LNCaP clone FGC (cell line): Measurements from ENCODE around the gene HLCS.

Experiments used
- DNase-seq: peaks from one replicate; pipeline ENCODE4 v3.0.0-alpha.2; 2011; ENCODE audit warnings: low read depth
- H3K4me3 ChIP-seq: 2 replicates; pipeline ENCODE4 v1.5.1; 2011; ENCODE audit warnings: mild to moderate bottlenecking, low read depth, low read length, control low read depth
- TF ChIP-seq, protein P1 (sequence below): IDR thresholded peaks from 2 replicates; pipeline ENCODE4 v1.5.1; 2012; ENCODE audit warnings: mild to moderate bottlenecking; ENCODE audit not compliant: control insufficient read depth, insufficient read depth; ENCODE audit errors: extremely low read depth

The HLCS gene

DNA sequence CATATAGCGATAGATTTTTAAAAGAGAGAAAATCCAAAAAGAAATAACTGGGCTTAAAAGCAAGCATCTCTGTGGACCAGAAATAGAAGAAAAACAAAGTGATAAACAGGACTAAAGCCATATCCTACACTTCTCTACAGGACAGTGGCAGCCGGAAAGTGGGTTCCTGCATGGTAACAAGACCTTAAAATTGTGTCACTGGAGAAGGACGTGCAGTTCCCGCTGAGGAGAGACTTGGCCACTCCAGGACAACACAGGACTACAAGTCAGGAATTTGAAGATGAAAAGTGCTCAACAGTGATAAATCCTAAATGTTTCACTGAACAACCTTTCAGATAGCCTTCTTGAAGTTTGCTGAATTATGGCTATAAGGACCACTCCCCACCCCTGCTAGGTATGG is 1.9 kb upstream of the HLCS start:
- TF ChIP-seq, protein P1, sequence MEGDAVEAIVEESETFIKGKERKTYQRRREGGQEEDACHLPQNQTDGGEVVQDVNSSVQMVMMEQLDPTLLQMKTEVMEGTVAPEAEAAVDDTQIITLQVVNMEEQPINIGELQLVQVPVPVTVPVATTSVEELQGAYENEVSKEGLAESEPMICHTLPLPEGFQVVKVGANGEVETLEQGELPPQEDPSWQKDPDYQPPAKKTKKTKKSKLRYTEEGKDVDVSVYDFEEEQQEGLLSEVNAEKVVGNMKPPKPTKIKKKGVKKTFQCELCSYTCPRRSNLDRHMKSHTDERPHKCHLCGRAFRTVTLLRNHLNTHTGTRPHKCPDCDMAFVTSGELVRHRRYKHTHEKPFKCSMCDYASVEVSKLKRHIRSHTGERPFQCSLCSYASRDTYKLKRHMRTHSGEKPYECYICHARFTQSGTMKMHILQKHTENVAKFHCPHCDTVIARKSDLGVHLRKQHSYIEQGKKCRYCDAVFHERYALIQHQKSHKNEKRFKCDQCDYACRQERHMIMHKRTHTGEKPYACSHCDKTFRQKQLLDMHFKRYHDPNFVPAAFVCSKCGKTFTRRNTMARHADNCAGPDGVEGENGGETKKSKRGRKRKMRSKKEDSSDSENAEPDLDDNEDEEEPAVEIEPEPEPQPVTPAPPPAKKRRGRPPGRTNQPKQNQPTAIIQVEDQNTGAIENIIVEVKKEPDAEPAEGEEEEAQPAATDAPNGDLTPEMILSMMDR, result no peak
- DNase-seq, result no peak
- no peak overlapping the region for H3K4me3 ChIP-seq

DNA sequence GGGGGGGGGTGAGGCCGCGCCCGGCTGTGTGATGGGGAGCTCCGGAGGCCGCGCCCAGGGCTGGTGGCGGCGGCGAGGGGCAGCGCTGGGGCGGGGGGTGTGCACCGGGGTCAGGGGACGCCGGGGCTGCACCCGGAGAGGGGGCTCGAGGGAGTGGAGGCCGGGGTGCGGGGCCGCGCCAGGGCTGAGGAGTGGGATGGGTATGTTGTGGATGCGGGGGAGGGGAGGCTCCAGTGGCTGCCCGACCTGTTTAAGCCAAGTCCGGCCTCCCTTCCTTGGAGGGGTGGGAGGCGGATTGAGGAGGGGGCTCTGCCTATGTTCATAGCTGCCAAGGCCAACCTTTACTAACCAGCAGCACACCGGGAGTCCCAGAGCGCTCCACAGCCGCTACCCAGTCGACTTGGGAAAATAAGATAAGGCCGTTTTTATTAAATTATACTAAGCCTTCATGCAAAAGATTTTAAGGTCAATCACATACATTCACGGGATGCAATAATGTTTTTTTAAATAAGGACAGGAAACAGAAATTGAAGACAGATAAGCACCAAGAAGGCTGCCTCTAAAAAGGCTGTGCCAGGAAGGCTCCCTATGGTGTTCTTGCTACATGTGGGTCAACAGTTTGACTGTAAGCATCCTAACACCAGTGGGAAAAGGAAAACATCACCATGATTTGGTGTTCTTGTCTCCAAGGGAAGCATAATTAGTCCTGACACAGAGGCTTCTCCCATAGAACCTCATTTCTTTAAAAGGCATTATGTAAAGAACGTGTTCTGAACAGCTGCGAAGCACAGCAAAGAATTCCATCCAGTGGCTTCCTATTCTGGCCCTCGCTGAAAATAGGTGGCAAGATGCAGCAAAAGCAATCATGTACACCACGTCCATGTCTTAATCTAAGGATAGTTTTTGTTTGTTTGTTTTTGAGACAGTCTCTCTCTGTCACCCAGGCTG is 626 bp upstream of the HLCS start:
- H3K4me3 ChIP-seq, result peak overlapping the region; percentile 51
- DNase-seq, result no peak
- TF ChIP-seq, protein P1, result no peak

DNA sequence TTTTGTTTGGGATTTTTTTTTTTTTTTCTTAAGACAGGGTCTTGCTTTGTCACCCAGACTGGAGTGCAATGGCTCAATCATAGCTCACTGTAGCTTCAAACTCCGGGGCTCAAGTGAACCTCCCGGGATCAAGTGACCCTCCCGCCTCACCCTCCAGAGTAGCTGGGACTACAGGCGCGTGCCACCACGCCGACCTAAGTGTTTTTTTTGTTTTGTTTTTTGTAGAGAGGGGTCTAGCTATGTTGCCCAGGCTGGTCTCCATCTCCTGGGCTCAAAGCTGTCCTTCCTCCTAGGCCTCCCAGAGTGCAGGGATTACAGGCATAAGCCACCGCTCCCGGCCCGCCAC is 776 bp downstream of the HLCS start:
- H3K4me3 ChIP-seq, result peak overlapping the region; percentile 70
- TF ChIP-seq, protein P1, result no peak
- DNase-seq, result no peak

DNA sequence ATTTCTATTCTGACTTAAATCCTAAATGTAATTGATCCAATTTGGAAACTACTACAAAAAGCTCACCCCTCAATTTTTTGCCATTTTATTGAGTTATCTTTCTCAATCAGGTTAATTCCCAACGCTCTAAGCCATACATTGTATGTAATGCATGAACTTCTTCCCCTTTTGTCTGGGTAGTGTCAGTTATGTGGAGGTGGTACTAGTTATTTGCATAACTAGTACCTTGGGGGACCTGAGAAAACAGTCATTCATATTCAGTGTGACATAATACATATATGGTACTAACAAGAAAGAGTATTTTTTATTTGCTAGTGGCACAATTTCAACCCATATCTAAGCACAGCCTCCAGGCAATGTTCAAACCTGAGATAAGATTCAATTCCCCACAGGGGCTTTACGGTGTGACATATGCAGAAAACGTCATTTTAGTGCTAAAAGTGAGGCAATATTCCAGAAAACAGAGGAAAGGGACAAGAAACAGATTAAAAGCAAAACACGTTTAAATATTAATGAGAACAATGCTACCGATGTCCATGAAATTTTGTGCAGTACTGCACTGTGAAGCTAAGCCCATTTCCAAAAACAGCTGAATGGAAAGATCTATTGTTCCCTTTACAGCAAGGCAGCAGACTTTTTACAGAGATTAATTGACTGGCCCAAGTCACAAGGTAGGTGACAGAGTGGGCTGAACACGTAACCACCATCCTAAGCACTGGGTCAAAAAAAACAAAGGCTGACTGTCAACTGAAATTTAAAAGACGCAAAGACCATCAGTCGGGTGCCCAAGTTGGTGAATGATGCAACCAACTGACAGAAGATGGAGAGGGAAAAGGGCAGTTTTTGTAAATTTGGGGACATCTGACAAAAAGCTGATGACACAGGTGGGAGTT is 1.4 kb downstream of the HLCS start:
- TF ChIP-seq, protein P1, result no peak
- DNase-seq, result no peak
- H3K4me3 ChIP-seq, result peak overlapping the region; percentile 70

DNA sequence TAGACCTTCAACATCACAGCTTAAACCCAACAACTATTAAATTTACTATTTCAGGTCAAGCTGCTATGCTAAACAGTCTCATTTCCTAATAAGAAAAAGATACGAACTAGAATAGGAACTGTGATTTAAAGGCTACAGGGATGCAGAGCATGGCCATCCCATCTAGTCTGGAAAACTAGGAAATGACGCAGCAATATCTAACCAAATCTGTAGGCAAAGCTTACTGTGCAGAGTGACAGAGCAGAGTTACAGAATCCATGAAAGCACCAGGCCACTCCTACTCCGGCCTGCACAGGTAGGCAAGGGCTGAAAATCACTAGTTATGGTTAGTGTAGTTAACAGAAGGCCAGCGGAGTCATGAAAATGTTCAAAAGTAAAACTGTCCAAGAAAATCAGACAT is 2.1 kb downstream of the HLCS start:
- TF ChIP-seq, protein P1, result no peak
- H3K4me3 ChIP-seq, result no peak overlapping the region
- no peak for DNase-seq

DNA sequence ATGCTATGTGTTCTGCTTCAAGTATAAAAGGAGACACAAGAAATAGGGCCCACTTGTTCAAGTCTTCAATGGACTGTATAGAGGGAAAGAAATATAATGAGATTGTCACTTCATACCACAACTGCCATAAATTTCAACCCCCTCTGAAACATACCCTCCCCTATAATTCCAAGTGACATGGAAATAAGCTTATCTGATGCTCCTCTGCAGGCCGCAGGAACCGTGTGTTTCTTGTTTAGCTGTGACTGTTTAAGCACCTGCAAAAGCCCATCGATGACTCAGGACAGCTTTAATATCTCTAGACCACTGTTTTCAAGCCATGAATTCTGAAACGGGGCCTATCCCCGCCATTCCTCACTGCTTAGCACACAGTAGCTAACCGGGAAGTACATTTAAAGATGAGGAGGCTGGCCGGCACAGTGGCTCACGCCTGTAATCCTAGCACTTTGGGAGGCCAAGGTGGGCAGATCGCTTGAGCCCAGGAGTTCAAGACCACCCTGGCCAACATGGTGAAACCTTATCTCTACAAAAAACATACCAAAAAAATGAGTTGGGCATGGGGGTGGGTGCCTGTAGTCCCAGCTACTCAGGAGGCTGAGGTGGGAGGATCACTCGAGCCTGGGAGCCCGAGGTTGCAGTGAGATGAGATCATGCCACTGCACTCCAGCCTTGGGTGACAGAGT is 4.2 kb downstream of the HLCS start:
- no peak overlapping the region for H3K4me3 ChIP-seq
- no peak for DNase-seq
- TF ChIP-seq, protein P1, result no peak
